H1 (cell line): ENCODE results near the gene C2orf76. TPM values are rescaled to one million over a fixed set of nuclear protein-coding genes. Genes with fewer than 3 reads are reported as not detected.

Experiments used
- CTCF ChIA-PET: fragments of 300-600 bp; sonication (Branson Sonifier 250); formaldehyde crosslinking; loops from one replicate; lab custom pipeline; 2021; ENCODE audit not compliant: partially characterized antibody; lab: Charles Lee
- POLR2A ChIA-PET: fragments of 300-600 bp; sonication (Branson Sonifier 250); formaldehyde crosslinking; loops from one replicate; lab custom pipeline; 2021; ENCODE audit warnings: inconsistent platforms; ENCODE audit not compliant: partially characterized antibody; lab: Charles Lee
- DNase-seq, 2 experiments: peaks; one replicate each; pipeline versions ENCODE4 v3.0.0 to v3.0.0-alpha.2; 2010 to 2022; ENCODE audit warnings: low spot score in 2 of 2, low read depth in 1 of 2, mixed read lengths in 1 of 2
- FAIRE-seq: peaks from 2 replicates; lab custom pipeline; 2011; peaks lifted over from hg19 to GRCh38; lab: Jason Lieb, UNC
- H2AFZ ChIP-seq: 2 replicates; pipeline ENCODE4 v1.8.1; 2012; ENCODE audit warnings: low read length, inconsistent platforms
- H2AK5ac ChIP-seq: 2 replicates; pipeline ENCODE4 v1.6.1; 2013; ENCODE audit warnings: low read depth, low read length
- H2BK120ac ChIP-seq: replicated peaks from 2 replicates; pipeline ENCODE3; 2013; ENCODE audit warnings: low read depth, low read length, inconsistent platforms
- H2BK12ac ChIP-seq: 2 replicates; pipeline ENCODE4 v1.6.1; 2013; ENCODE audit warnings: low read depth, low read length
- H2BK15ac ChIP-seq: 2 replicates; pipeline ENCODE4 v1.6.1; 2013; ENCODE audit warnings: low read length
- H2BK20ac ChIP-seq: 2 replicates; pipeline ENCODE4 v1.6.1; 2013; ENCODE audit warnings: low read length
- H2BK5ac ChIP-seq: 2 replicates; pipeline ENCODE4 v1.6.1; 2013; ENCODE audit warnings: low read depth, low read length
- H3K14ac ChIP-seq: 2 replicates; pipeline ENCODE4 v1.6.1; 2013; ENCODE audit warnings: inconsistent platforms; ENCODE audit not compliant: insufficient read length
- H3K18ac ChIP-seq: 2 replicates; pipeline ENCODE4 v1.6.1; 2013; ENCODE audit warnings: low read length; ENCODE audit errors: extremely low read depth
- H3K23ac ChIP-seq: 2 replicates; pipeline ENCODE4 v1.6.1; 2013; ENCODE audit warnings: inconsistent platforms; ENCODE audit not compliant: insufficient read length
- H3K23me2 ChIP-seq: 2 replicates; pipeline ENCODE4 v1.6.1; 2013; ENCODE audit warnings: low read depth, low read length
- H3K27ac ChIP-seq: 2 replicates; pipeline ENCODE4 v1.6.1; 2011; ENCODE audit warnings: low read depth, low read length, inconsistent platforms
- H3K27me3 ChIP-seq, 4 experiments: replicated peaks in 1 of 4; 1 replicate in 1 of 4; 2 replicates in 3 of 4; pipeline versions ENCODE4 v1.6.1 to v1.8.1; 2011 to 2013; ENCODE audit warnings: low read length in 3 of 4, mild to moderate bottlenecking in 3 of 4, inconsistent platforms in 2 of 4, mixed read lengths in 2 of 4, moderate library complexity in 1 of 4; ENCODE audit not compliant: control insufficient read depth in 3 of 4, insufficient read depth in 3 of 4; ENCODE audit errors: extremely low read depth in 1 of 4
- H3K36me3 ChIP-seq, 4 experiments: 2 replicates each; pipeline versions ENCODE4 v1.6.1 to v1.8.1; 2011 to 2013; ENCODE audit warnings: mild to moderate bottlenecking in 4 of 4, low read length in 3 of 4, moderate library complexity in 2 of 4, control low read depth in 1 of 4, inconsistent platforms in 1 of 4; ENCODE audit not compliant: insufficient read depth in 4 of 4, control insufficient read depth in 2 of 4
- H3K4ac ChIP-seq: replicated peaks from 2 replicates; pipeline ENCODE3; 2013; ENCODE audit warnings: low read length, low read depth, mixed read lengths, inconsistent platforms; ENCODE audit not compliant: insufficient read length
- H3K4me1 ChIP-seq, 4 experiments: replicated peaks in 1 of 4; 1 replicate in 1 of 4; 2 replicates in 3 of 4; pipeline versions ENCODE4 v1.6.1 to v1.8.1; 2011 to 2013; ENCODE audit warnings: low read length in 3 of 4, inconsistent platforms in 2 of 4, mixed read lengths in 1 of 4; ENCODE audit not compliant: insufficient read depth in 4 of 4, control insufficient read depth in 3 of 4
- H3K4me2 ChIP-seq, 2 experiments: 2 replicates each; pipeline versions ENCODE4 v1.6.1 to v1.8.1; 2011 to 2013; ENCODE audit warnings: low read depth in 2 of 2, low read length in 2 of 2, control low read depth in 1 of 2, inconsistent platforms in 1 of 2, mild to moderate bottlenecking in 1 of 2; ENCODE audit not compliant: insufficient read depth in 1 of 2
- H3K4me3 ChIP-seq, 4 experiments: fragments of 200-600, 300-600 bp in 1 of 4; sonication (generic), shearing (Covaris generic), sonication (Bioruptor Twin) in 1 of 4; 2 replicates each; pipeline versions ENCODE4 v1.5.1 to v1.8.1; 2011 to 2016; ENCODE audit warnings: low read length in 4 of 4, low read depth in 3 of 4, control low read depth in 2 of 4, inconsistent platforms in 2 of 4, mild to moderate bottlenecking in 2 of 4, mixed read lengths in 1 of 4, moderate library complexity in 1 of 4; ENCODE audit not compliant: insufficient read depth in 2 of 4; ENCODE audit errors: extremely low read depth in 1 of 4
- H3K56ac ChIP-seq: replicated peaks from 2 replicates; pipeline ENCODE3; 2013; ENCODE audit warnings: low read depth, mild to moderate bottlenecking, mixed read lengths, low read length, inconsistent platforms; ENCODE audit not compliant: insufficient read length
- H3K79me1 ChIP-seq: 2 replicates; pipeline ENCODE4 v1.6.1; 2013; ENCODE audit warnings: low read depth, low read length, control low read depth
- H3K79me2 ChIP-seq, 2 experiments: 2 replicates each; pipeline versions ENCODE4 v1.6.1 to v1.8.1; 2012 to 2013; ENCODE audit warnings: low read length in 2 of 2, mild to moderate bottlenecking in 2 of 2, inconsistent platforms in 1 of 2; ENCODE audit not compliant: insufficient read depth in 2 of 2, control insufficient read depth in 1 of 2
- H3K9ac ChIP-seq, 4 experiments: replicated peaks in 1 of 4; 1 replicate in 1 of 4; 2 replicates in 3 of 4; pipeline versions ENCODE4 v1.6.1 to v1.8.1; 2011 to 2013; ENCODE audit warnings: low read depth in 3 of 4, low read length in 3 of 4, control low read depth in 2 of 4, mild to moderate bottlenecking in 2 of 4, moderate library complexity in 2 of 4, inconsistent platforms in 1 of 4; ENCODE audit errors: extremely low read depth in 1 of 4
- H3K9me3 ChIP-seq, 2 experiments: 2 replicates each; pipeline versions ENCODE4 v1.6.1 to v1.8.1; 2012 to 2013; ENCODE audit warnings: mild to moderate bottlenecking in 2 of 2, moderate library complexity in 2 of 2, control low read depth in 1 of 2, inconsistent platforms in 1 of 2, low read depth in 1 of 2, low read length in 1 of 2, mixed read lengths in 1 of 2; ENCODE audit not compliant: insufficient read depth in 2 of 2
- H4K20me1 ChIP-seq, 2 experiments: replicated peaks in 1 of 2; 2 replicates each; pipeline versions ENCODE3 to v1.8.1; 2011 to 2013; ENCODE audit warnings: inconsistent platforms in 2 of 2, low read length in 2 of 2, mild to moderate bottlenecking in 1 of 2; ENCODE audit not compliant: insufficient read depth in 2 of 2, control insufficient read depth in 1 of 2
- H4K5ac ChIP-seq: 2 replicates; pipeline ENCODE4 v1.6.1; 2013; ENCODE audit warnings: low read length, low read depth, mixed read lengths, inconsistent platforms; ENCODE audit not compliant: insufficient read length
- H4K8ac ChIP-seq: 2 replicates; pipeline ENCODE4 v1.8.0; 2013; ENCODE audit warnings: mild to moderate bottlenecking, moderate library complexity, low read length, inconsistent platforms; ENCODE audit not compliant: insufficient read depth; ENCODE audit errors: extremely low read depth
- H4K91ac ChIP-seq: replicated peaks from 2 replicates; pipeline ENCODE3; 2013; ENCODE audit warnings: low read length, mixed read lengths, inconsistent platforms; ENCODE audit not compliant: insufficient read length
- BACH1 ChIP-seq: IDR thresholded peaks from 2 replicates; pipeline ENCODE4 v1.6.1; 2012; ENCODE audit warnings: low read length, improper control_type of control experiment
- JUN ChIP-seq: IDR thresholded peaks from 2 replicates; pipeline ENCODE4 v1.6.1; 2011; ENCODE audit warnings: low read depth, mild to moderate bottlenecking, improper control_type of control experiment, low read length
- SP2 ChIP-seq: IDR thresholded peaks from 2 replicates; pipeline ENCODE4 v1.6.1; 2012; ENCODE audit warnings: mild to moderate bottlenecking, low read length, inconsistent platforms
- TEAD4 ChIP-seq: IDR thresholded peaks from 2 replicates; pipeline ENCODE4 v1.6.1; 2012; ENCODE audit warnings: low read depth, low read length, inconsistent platforms, mixed read lengths
- WGBS, 2 experiments: shearing (Covaris generic) in 1 of 2; methylation state at CpG; one replicate each; pipeline versions ENCODE4 v1.1.6 to v1.1.7; 2013 to 2015; ENCODE audit warnings: low lambda C conversion rate in 2 of 2, mixed read lengths in 2 of 2, inconsistent platforms in 1 of 2, low coverage in 1 of 2, missing lambda C conversion rate in 1 of 2; ENCODE audit not compliant: insufficient replicate concordance in 2 of 2, insufficient coverage in 1 of 2, insufficient read length in 1 of 2; ENCODE audit errors: extremely low coverage in 1 of 2, missing lambda C conversion rate in 1 of 2; 5-methylcytosine and 5-hydroxymethylcytosine counted together
- polyA plus RNA-seq, 7 experiments: library from polyadenylated mRNA; depleted of rRNA in 3 of 7; stranded (reverse) in 5 of 7; unstranded in 2 of 7; fragments of >200 nt in 5 of 7; fragments of 200-250 nt in 2 of 7; gene quantifications; 1 replicate in 5 of 7; 2 replicates in 1 of 7; 4 replicates in 1 of 7; pipeline versions ENCODE4 v1.2.1 to v1.2.3, GENCODE V29; 2011 to 2013; ENCODE audit warnings: missing spikeins in 2 of 7, mixed read lengths in 2 of 7
- total RNA-seq: library from RNA; stranded (reverse); fragmentation: NEBNext Ultra II Directional; extraction: Animal tissue kit (Norgen Biotek cat#: 25700); gene quantifications from 2 replicates; pipeline ENCODE4 v1.2.1, GENCODE V29; 2021

C2orf76 gene
- total and polyA plus RNA-seq, 2 of the 8 experiments (the other 6 are each of a cell fraction or from before 2014, with no cell fraction given), result 4.4 to 5.0 TPM

DNA sequence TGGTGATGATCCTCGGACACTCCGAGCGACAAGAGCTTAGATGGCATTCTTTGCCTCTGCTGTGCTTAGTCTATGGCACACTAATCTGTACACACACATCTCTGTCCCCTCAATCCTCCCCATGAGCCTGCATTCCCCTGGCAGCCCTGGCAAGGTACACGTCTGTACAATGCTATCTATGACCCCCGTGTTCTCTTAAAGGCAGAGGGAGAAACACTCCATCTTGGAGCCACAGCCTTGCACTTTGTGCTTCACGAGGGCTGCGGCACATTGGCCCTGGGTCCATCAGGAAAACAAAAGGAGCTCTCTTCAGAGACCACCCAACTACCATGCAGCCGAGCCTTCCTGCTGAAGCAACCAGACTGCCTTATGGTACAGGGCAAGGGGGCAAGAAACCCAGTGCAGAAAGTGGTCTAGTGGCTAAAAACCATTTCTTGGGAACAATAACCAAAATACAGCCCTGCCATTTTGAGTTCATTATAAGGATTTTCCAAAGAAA is 100.5 kb downstream of the C2orf76 start:
- 90% methylated on average over 8 of the region's 8 CpGs; no CpG with 5 or more reads in 1 of the 2 experiments for WGBS, 2 experiments
- no peak overlapping the region for H2AFZ ChIP-seq
- no peaks in the 10 kb centered on the region for H3K4me1 ChIP-seq
- H2AK5ac ChIP-seq, result no peak overlapping the region; the same call in 1 of the 2 replicates
- no peak overlapping the region for H3K56ac ChIP-seq
- no peak overlapping the region for H3K4ac ChIP-seq
- 0 out of 2 replicates have a peak overlapping the region, but pooled peaks have one; percentile 37 for H2BK20ac ChIP-seq
- no peak overlapping the region for H3K4me2 ChIP-seq
- H2BK12ac ChIP-seq, result no peak overlapping the region
- no peak for TF ChIP-seq SP2
- TF ChIP-seq TEAD4, result no peak
- no peak for TF ChIP-seq BACH1
- no peak for TF ChIP-seq JUN
- no peaks in the 10 kb centered on the region for H4K20me1 ChIP-seq
- H3K36me3 ChIP-seq, result no peaks in the 10 kb centered on the region
- H4K91ac ChIP-seq, result no peak overlapping the region
- ChIA-PET POLR2A (interaction anchor here (0.7 kb wide), 1 partner anchor 10 kb away, joined by 3 read pairs; no protein-coding TSS in a partner anchor), CTCF (interaction anchor here (0.6 to 4.3 kb wide), 34 partner anchors 11 to 382 kb away, joined by 3 to 57 read pairs (median 4); no protein-coding TSS in a partner anchor)
- no peak overlapping the region for H3K4me3 ChIP-seq
- peaks cover 5% of the 10 kb centered on the region; the same call in 1 of the 2 replicates for H3K23me2 ChIP-seq
- H3K79me1 ChIP-seq, result no peaks in the 10 kb centered on the region
- H2BK120ac ChIP-seq, result no peak overlapping the region
- H3K23ac ChIP-seq, result no peak overlapping the region
- H3K27me3 ChIP-seq, result no peaks in the 10 kb centered on the region; a peak in 1 of 7 replicates
- H4K5ac ChIP-seq, result no peak overlapping the region
- DNase-seq (no peak), FAIRE-seq (no peak)
- H2BK15ac ChIP-seq, result no peak overlapping the region
- H3K79me2 ChIP-seq, result no peaks in the 10 kb centered on the region
- no peak overlapping the region for H3K27ac ChIP-seq
- H4K8ac ChIP-seq, result no peak overlapping the region
- H3K9me3 ChIP-seq, result no peaks in the 10 kb centered on the region
- no peak overlapping the region for H3K9ac ChIP-seq
- no peak overlapping the region; the same call in 1 of the 2 replicates for H2BK5ac ChIP-seq
- H3K18ac ChIP-seq, result no peak overlapping the region
- H3K14ac ChIP-seq, result no peak overlapping the region
